ENCODE results near the gene TAF3.

The TAF3 gene

DNA sequence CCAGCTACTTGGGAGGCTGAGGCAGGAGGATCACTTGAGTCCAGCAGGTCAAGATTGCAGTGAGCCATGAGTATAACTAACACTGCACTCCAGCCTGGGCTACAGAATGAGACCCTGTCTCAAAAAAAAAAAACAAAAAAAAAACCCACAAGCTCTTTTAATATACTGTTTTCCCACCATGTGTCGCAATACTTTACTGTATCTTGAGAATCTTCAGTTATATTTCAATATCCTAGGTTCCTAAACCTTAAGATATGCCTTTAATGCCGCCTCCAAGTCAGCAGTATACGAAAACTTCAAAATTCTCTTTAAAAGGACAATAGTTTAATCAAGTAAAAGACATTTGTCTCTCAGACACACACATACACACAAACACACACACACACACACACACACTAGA lies 62.8 kb downstream of the TAF3 start:
- DNase-seq, result no peak

DNA sequence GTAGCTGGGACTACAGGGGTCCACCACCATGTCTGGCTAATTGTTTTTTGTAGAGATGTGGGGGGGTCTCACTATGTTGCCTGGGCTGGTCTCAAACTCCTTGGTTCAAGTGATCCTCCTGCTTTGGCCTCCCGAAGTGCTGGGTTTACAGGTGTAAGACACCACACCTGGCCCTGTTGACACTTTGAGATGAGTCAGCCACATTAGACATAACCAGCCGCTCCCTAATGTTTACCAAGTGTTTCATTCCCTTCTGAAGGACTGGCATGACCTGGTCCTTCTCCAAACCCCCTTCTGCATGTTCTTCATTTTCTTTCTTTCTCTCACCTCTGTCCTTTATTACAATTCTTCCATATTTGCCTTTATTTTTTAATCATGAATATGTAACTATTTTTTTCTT lies 67.8 kb downstream of the TAF3 start:
- no peak for DNase-seq

DNA sequence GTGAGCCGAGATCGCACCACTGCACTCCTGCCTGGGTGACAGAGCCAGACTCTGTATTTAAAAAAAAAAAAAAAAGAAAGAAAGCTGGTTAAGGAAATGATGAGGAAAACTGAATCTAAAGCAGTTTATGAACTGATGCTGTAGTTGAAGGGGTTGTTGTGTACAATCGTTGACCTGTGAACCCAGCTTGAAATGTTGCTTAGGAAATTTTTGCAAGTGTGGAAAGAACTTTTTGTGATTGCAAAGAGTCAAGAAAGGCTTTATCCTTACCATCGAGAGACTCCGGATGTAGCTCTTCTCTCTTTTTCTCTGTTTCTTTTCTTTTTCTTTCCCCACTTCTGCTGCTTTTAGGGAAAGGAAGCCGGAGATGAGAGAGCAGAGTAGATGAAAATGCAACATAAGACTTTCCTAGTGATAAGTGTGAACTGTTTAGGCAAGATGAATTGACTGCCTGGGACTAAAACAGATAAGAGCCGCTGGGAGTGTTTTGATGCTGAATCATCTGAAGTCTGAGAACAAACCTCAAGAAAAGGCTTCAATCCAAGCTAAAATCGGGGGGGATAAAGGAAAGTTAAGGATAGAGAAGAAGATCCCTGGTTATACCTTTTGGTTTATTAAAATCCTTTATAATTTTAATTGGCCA lies 69.0 kb downstream of the TAF3 start:
- no peak for DNase-seq

DNA sequence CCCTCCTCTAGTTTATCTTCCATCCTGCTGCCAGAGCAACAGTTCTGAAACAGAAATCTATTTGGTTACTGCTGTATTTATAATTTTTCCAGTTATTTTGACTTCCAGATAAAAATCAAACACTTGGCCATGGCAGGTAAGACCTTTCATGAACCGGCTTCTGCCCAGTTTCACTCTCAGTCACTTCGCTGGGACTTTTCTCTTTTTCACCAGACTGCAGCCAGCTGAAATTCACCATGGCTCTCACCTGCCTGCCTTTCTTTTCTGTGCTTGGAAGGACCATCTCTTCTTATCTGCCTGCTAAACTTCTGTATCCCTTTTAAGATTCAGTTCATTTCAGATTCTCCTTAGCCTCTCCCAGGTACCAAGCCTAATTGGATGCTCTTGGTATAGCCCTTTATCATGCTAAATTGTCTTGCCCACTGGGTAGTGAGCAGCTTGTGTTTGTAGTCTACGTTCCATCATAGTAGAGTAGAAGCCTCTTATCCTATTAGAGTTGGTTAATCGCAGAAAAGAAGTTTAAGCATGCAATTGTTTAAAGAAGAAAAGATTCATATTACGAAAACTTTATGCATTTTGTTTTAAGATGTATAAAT lies 71.7 kb downstream of the TAF3 start:
- DNase-seq, result peak in 1 of 5 experiments; percentile 13

DNA sequence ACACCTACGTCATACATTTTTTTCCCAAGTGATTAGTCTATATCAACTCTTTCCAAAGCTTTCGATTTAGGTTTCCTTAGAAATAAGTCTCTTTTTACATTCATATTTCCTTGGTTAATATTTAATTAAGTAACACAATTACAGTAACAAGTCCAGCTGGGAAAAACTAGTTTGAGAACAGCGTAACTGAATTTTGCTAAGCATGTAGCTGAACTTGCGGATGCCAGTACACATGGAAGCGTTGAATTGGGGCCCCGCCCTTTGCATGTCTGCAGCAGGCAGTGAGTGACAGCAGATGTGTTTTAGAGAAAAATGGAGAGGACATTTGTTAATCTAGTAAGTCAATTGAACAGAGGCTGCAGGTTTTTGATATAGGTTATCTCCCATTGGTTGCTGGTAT lies 72.5 kb downstream of the TAF3 start:
- DNase-seq, result peak in 1 of 5 experiments; percentile 24

DNA sequence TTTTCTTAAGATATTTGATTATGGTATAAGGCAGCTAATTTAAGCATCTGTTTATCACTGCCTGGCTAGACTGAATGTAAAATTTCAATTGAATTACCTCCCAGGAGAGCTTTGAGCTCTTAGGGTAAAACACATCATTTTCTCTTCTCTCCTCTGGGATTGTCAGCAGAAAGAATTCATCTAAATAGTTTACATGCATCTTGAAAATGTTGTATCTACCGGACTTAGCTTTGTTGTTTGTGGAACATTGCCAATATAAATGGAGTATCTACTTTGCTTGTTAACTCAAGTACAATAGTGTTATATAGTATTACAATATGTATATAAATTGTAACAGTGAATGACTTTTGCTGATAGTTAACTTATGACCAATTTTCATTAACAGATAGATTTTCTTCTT lies 73.3 kb downstream of the TAF3 start:
- DNase-seq, result no peak

DNA sequence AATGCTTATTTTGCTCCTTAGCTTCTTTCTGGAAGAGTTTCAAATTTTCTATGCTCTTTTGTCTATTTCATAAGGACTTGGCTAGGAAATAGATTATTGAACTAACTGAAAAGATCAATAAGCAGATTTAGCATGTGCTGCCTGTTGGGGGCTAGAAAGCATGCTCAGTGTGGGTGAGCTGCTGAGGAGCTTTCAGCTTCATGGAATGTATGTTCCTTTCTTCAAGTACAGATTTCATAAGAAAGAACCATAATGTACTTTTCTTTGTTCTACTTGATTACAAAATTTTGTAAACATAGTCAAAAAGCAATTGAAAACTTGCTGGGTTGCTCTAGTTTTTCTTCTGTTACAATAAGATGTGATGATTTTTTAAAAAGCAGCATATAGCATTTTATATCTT lies 73.8 kb downstream of the TAF3 start:
- DNase-seq, result no peak

DNA sequence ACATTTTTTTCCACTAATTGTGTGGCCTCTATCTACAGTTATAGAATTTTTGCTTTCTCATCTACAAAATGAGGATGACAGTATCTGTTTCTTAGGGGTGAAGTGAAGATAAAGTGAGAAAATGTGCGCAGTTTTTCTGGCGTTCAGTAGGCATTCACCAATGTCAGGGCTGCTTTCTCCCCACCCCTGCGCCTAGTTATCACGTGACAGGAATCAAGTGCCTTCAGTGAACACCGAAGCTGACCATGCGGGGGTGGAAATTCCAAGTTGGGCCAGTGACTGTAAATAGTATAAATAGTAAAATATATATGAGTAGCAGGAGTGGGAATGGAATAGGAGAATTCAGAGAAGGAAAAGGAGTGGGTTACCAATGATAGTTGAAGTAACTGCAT lies 77.4 kb downstream of the TAF3 start:
- no peak for DNase-seq

DNA sequence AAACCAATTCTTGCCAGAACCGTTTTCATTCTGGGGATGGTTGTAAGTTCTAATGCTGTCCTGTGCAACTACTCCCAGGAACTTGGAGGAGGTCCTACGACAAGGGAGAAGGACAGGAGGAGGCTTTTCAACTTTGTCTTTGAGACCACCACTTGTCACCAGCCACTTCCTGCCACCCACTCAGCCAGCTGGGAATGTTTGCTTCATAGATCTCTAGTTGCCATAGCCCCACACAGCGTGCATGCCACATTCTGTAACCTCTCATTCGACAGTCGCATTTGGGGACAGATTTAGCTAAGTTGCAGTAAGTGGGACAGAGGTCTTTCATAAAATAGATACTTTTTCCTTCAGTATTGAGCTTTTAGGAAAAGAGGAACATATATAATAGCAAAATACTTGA lies 78.0 kb downstream of the TAF3 start:
- no peak for DNase-seq

DNA sequence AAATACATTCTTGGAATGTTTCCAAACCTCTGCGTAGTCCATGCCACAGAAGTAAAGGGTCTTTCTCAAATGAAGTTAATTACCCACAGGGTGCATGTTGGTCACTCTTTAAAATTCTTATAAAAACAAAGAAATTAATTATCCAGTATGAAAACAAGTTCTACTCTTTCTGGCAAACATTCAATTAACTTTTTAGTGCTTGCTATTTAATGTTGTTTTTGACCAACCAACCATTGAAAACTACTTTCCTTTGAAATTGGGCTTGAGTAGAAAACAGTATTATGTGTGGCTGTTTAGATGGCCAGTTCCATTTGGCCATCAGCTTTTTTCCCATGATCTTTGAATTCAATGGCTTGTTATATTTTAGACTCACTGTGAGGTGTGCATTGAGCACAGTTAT lies 83.0 kb downstream of the TAF3 start:
- no peak for DNase-seq

DNA sequence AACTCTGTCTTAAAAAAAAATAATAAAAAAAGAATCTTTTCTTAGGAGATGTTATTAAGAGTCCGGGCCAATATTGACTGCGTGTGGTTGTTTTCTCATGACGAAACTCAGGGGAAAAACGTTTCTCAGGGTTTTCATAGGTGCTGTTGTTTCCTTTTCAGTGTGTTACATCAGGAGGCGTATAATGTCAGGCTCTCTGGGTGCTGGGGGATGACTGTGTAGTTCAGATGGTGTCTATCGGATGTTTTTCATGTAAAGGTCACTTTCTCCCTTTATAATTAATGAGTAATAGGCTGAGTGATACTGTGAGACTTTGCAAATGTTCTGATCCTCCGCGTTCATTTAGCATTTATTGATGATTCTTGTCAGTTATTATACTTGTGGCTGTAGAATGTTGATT lies 84.1 kb downstream of the TAF3 start:
- DNase-seq, result no peak

DNA sequence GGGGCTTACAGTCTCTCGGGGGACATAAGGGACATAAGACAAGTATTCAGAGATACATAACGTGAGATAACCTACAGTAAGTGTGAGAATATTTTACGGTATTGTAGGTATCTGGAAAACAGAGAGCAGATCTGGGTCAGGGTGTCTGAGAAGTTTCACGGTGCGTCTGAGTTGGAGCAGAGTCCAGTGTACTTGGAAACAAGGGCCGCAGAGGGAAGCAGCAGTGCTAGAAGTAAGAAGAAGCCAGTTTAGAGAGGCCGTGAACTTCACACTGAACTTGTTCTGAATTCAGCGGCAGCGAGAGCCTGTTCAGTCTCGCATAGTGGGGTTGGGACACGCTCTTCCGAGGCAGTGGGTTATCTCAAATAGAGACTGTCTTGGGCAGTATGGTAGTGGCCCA lies 85.5 kb downstream of the TAF3 start:
- DNase-seq, result no peak

DNA sequence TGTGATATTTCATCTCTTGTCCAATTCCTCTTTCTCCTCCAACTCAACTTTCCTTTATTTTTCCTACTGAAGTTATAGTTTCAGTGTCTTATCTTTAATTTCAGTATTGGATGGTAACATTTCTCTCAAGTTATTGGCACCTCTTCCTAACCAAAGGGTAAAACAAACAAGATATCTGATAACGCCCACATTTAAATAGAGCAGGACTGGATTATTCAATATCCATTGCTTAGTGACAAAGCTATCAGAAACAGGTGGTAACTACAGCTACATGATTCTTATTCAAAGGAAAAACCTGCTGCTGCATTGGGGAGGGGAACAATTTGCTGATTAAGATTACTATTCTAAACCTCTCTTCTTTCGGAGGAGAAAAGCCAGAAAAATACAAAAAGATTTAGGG lies 87.8 kb downstream of the TAF3 start:
- DNase-seq, result no peak

DNA sequence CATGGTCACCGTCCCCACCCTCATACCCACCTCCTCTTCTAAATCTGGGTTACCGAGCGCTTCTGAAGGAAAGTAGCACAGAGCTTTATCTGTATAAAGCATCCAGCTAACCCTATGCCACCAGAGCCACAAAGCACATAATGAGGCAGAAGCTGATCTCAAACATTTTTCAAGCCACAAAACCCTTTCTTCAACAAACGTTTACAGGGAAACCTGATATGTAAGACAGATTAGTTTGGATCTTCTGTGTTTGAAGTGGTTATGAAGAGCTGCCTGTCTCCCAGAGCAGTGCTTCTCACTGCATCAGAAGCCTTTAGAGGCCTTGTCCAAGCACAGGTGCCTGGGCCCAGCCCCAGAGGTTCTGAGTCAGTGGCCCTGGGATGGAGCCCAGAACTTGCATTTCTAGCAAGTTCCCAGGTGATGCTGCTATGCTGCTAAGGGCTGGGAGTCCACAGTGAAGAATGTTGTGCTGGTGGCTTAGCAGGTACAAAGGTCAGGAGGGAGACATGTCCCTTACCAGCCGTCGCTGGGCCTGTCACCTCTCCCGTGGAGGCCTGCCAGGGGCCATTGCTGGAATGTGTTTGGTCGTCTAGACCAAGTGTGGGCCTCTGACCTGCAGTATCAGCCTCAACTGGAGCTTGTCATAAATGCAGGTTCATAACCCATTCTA lies 90.4 kb downstream of the TAF3 start:
- peak in 1 of 5 experiments; percentile 81 for DNase-seq

DNA sequence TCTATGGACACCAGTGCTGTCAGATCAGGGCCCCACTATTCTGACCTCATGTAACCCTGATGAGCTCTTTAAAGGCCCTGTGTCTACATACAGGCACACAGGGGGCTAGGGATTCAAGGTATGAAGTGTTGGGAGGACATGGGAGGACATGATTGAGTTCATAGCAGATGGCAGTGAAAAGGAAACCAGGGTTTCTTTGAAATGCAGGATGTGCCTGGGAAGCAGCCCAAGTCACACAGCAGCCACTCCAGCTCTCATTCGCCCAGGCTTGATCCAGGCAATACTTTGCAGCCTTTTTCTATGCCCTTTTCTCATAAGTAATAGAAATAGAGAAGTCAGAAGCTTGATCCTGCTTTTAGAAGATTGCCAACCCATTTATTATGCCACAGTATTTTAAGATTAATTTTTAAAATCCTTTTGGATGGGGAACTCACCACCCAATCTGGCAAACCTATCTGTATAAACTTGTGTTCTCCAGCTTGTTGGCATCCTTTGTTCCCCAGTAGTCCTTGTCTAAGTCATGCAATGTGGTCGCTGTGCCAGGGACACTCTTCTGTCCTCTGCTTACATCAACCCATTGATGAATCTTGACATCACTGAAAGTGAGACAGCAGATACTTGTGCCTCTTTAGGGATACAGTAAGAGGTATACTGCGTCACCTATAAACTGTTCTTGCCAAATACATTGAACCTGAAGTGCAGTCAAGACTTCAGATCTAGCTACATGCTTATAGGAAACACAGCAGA lies 95.0 kb downstream of the TAF3 start:
- DNase-seq, result no peak

DNA sequence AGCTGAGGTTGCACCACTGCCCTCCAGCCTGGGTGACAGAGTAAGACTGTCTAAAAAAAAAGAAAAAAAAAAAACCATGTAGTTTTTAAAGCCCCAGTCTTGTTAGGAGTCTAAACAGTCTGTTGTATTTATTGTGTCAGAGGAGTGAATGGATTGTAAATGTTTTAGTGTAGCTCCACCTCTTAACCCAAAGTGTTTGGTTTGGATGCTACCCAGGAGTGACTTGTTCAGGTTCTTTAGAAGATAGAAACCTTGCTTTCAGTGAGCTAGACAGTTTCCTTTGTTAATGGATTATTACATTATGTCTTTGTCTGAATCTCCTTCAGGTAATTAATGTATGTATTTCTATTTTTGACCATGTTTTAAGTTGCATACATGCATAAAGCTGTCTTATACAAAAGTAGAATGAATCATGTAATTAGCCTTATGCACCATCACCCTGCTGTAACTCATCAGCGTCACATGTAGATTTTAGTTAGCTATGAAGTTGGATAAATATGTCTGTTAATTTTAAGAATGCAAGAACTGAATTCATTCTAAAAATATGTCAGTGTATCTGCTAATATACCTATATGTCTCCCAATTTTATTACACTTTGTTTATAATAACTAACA lies 97.7 kb downstream of the TAF3 start:
- no peak for DNase-seq

DNA sequence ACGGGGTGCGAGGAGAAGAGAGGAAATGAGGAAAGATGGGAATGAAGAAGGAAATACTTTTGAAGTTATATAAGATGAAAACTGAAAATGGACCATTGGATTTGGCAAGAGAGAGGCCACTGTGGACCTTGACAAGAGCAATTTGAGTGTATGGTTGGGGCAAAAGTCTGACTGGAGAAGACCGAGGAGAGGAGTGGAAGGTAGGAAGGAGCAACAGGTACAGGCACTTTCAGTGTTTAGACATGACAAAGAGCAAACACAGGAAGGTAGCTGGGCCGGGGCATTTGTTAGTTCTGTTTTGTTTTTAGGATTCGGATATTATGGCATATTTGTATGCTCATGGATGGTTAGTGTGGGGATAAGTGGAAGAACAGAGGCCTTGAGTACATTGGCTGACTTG lies 99.4 kb downstream of the TAF3 start:
- no peak for DNase-seq

DNA sequence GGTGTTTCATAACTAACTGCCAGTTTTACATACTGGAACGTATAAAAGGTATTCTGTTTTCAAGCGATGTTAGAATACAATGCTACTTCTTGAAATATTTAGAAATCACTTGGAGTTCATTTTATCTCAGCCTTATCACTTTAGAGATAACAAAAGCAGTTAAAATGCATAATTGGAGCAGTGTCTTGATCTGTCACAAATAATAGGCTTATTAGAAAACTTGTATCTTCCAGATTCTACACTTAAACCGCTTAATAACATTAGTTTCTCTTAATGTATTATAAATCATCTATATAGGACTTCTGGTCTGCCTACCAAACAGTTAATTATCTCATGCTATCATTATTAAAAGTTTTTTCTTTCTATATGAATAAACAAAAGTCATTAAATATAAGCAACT lies 104.4 kb downstream of the TAF3 start:
- no peak for DNase-seq

DNA sequence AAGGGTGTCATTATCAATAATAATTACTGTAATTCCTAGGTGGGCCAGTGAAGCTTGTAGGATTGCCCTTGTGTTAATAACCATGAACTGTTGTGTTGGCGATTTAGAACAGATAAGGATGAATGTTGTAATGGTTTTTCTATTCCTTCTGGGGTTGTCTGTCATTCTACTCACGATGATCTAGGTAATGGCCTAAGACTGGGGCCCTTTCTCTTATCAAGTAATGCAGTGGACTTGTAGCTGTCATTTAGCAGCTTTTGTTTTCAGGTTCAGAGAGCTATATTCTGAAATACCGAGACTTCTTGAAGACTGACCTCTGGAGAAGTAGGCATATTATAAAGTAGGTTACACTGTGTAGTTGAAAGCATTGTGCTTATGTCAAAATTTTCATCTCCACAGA lies 110.2 kb downstream of the TAF3 start:
- no peak for DNase-seq

DNA sequence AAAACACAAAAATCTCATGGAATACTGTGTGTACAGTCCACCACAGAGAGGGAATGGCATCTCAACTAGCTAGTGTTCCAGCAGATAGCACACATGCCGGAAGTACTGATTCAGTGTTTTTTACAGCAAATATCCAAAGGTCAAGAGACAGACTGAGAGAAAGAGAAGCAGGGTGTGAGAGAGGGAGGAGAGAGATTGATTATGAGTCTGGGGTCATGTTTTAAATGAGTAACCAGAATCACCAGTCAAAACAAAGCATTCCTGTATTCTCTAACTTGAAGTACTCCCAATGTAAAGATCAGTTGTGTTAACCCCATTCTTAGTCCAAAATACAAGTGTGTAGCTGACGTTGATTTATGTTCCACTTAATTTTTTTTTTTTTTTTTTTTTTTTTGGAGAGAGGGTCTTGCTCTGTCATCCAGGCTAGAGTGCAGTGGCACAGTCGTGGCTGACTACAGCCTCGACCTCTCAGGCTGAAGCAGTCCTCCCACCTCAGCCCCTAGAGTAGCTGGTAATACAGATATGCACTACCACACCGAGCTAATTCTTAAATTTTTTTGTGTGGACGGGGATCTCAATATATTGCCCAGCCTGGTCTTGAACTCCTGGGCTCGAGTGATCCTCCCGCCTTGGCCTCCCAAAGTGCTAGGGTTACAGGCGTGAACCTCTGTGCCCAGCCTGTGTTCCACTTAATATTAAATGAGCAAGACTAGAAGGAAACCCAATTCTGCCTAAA lies 114.2 kb downstream of the TAF3 start:
- DNase-seq, result no peak

DNA sequence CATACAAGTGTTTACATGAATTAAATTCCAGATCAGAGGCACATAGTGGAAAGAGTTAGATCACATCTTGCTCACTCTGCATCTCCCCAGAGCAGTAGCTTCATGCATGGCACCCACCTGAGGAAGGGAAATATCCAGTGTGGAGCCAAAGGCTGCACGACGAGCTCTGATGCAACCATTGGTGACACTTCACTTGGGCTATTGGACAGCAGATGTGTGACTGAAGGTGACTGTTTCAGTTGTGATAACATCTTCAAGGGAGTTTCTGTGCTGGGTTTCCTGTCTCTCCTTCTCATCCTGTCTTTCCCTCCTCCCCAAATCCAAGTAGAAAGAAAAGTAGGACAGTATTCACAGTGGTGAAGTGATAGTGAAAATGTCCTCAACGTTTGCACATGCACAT lies 115.0 kb downstream of the TAF3 start:
- no peak for DNase-seq

DNA sequence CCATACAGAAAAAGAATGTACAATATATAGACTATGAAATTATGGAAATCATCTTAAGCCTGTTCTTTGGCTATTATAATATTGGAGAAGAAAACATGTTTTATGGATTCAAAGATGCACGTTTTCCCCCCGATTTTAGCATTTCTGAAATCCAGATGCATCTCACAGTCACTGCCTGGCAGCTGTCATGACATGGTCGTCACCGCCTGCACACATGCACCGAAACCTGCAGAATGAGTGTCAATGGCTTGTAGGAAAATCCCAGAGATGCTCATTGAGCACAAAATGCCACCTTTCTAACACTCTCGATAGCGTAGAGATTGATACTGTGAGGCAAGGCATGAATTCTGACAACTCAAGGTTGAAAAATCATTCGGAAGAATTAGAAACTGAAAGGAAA lies 115.5 kb downstream of the TAF3 start:
- DNase-seq, result no peak

Data from T-helper 2 cell (primary cell).